Testis (tissue), 2 donors: ENCODE data around the gene AZU1.

Source experiments
- CTCF ChIP-seq, 3 experiments: fragments of 450-650 bp in 2 of 3; fragments of 200-600 bp in 1 of 3; sonication (generic) in 1 of 3; IDR thresholded peaks; one replicate each; pipeline ENCODE4 v1.5.1; 2016 to 2019; ENCODE audit warnings: antibody characterized with exemption in 3 of 3, mild to moderate bottlenecking in 2 of 3, moderate library complexity in 1 of 3
- POLR2A ChIP-seq: fragments of 450-650 bp; IDR thresholded peaks from one replicate; pipeline ENCODE4 v1.6.1; 2017; ENCODE audit warnings: antibody characterized with exemption, mild to moderate bottlenecking, moderate library complexity

- TF ChIP-seq CTCF (IDR thresholded peaks at IDR 0.05) (no peak), POLR2A (no peak)
These were observed 33.8 kb upstream of the AZU1 start for GRCh38 chr19:793806-794205.
